Measurements from ENCODE around the gene IFNL1. TPM values are rescaled to one million over a fixed set of nuclear protein-coding genes. Genes with fewer than 3 reads are reported as not detected.

The IFNL1 gene
- total and polyA plus RNA-seq, 9 of the 15 experiments (the other 6 are each of a cell fraction or from before 2014, with no cell fraction given): not detected

GRCh38 chr19:39341129-39341718 lies 45.0 kb downstream of the IFNL1 start (continued):
- no peak for TF ChIP-seq PREB (CRISPR knock-in tag; IDR thresholded peaks at IDR 0.05)
- TF ChIP-seq ZBTB12 (CRISPR knock-in tag; IDR thresholded peaks at IDR 0.05): no peak
- TF ChIP-seq ZBED1 (IDR thresholded peaks at IDR 0.05): no peak
- no peak for TF ChIP-seq SMARCC2 (IDR thresholded peaks at IDR 0.05; ENCODE audit: low read depth)
- TF ChIP-seq ZFP36 (IDR thresholded peaks at IDR 0.05; ENCODE audit: low read depth, low read length, partially characterized antibody): peak; percentile 82
- TF ChIP-seq, protein P1, sequence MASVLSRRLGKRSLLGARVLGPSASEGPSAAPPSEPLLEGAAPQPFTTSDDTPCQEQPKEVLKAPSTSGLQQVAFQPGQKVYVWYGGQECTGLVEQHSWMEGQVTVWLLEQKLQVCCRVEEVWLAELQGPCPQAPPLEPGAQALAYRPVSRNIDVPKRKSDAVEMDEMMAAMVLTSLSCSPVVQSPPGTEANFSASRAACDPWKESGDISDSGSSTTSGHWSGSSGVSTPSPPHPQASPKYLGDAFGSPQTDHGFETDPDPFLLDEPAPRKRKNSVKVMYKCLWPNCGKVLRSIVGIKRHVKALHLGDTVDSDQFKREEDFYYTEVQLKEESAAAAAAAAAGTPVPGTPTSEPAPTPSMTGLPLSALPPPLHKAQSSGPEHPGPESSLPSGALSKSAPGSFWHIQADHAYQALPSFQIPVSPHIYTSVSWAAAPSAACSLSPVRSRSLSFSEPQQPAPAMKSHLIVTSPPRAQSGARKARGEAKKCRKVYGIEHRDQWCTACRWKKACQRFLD (CRISPR knock-in tag; IDR thresholded peaks at IDR 0.05): no peak
- TF ChIP-seq PHTF2 (CRISPR knock-in tag; IDR thresholded peaks at IDR 0.05): no peak
- 0 out of 2 replicates have a peak, but pooled peaks have one; percentile 1 for TF ChIP-seq AFF4 (CRISPR knock-in tag; IDR thresholded peaks at IDR 0.05)
- TF ChIP-seq NCOA1 (IDR thresholded peaks at IDR 0.05; ENCODE audit: low read depth): no peak; the same call in 1 of the 2 replicates
- peak in 2 of 3 experiments; percentile 23 to 28; a peak in 1 of 6 replicates for TF ChIP-seq CTCF (IDR thresholded peaks at IDR 0.05 in 2 of 3, conservative IDR thresholded peaks at IDR 0.05 in 1 of 3; ENCODE audit: insufficient read depth in 2 of 3, low read depth in 1 of 3, low read length in 3 of 3)
- TF ChIP-seq FUS (optimal IDR thresholded peaks at IDR 0.05; ENCODE audit: low read depth, low read length): no peak
- no peak for TF ChIP-seq RB1 (IDR thresholded peaks at IDR 0.05; ENCODE audit: low read depth)
- 0 out of 2 replicates have a peak, but pooled peaks have one; percentile 18 for TF ChIP-seq ADNP (tag; IDR thresholded peaks at IDR 0.05)
- no peak for TF ChIP-seq ZFX (CRISPR knock-in tag; IDR thresholded peaks at IDR 0.05)
